ENCODE measurements around the gene ZCCHC9.

GRCh38 chr5:81265101-81265500 is 36.3 kb upstream of the ZCCHC9 start:
- no peak for TF ChIP-seq CTCF (IDR thresholded peaks at IDR 0.05)
- TF ChIP-seq POLR2A (IDR thresholded peaks at IDR 0.05) = no peak
